ENCODE results near the gene PTPRN2.
"Not testable (repeated sequence)": the region's sequence is repeated elsewhere in the genome, so short reads cannot be mapped to it uniquely, and the experiment has no call there.

Gene PTPRN2

GRCh38 chr7:158358926-158359645, 228.5 kb downstream of the PTPRN2 start:
- DNase-seq, result no peak

GRCh38 chr7:158357898-158358821, 229.5 kb downstream of the PTPRN2 start:
- no peak for DNase-seq

- DNase-seq, result no peak
Observed at GRCh38 chr7:158357106-158357897, 230.3 kb downstream of the PTPRN2 start.

- no peak for DNase-seq
Observed at GRCh38 chr7:158356454-158356853, 231.2 kb downstream of the PTPRN2 start.

- DNase-seq, result peak; percentile 17 to 35
Observed at GRCh38 chr7:158355456-158356065, 232.1 kb downstream of the PTPRN2 start.

GRCh38 chr7:158354861-158355260, 232.8 kb downstream of the PTPRN2 start:
- DNase-seq, result no peak

- peak; percentile 30 to 69 for DNase-seq
Observed at GRCh38 chr7:158353606-158354570, 233.7 kb downstream of the PTPRN2 start.

GRCh38 chr7:158351899-158352729, 235.5 kb downstream of the PTPRN2 start:
- not testable (repeated sequence) for DNase-seq

GRCh38 chr7:158351481-158351880, 236.1 kb downstream of the PTPRN2 start:
- DNase-seq, result no peak

- DNase-seq, result no peak
Observed at GRCh38 chr7:158351051-158351450, 236.6 kb downstream of the PTPRN2 start.

- no peak for DNase-seq
Observed at GRCh38 chr7:158350166-158350900, 237.3 kb downstream of the PTPRN2 start.

GRCh38 chr7:158348446-158348845, 239.2 kb downstream of the PTPRN2 start:
- DNase-seq, result no peak

GRCh38 chr7:158348039-158348438, 239.6 kb downstream of the PTPRN2 start:
- DNase-seq, result not testable (repeated sequence)

GRCh38 chr7:158345731-158346130, 241.9 kb downstream of the PTPRN2 start:
- DNase-seq, result no peak

GRCh38 chr7:158344706-158345300, 242.8 kb downstream of the PTPRN2 start:
- DNase-seq, result no peak

GRCh38 chr7:158343936-158344455, 243.6 kb downstream of the PTPRN2 start:
- DNase-seq, result no peak

- DNase-seq, result no peak
Observed at GRCh38 chr7:158343526-158343925, 244.1 kb downstream of the PTPRN2 start.

- not testable (repeated sequence) for DNase-seq
Observed at GRCh38 chr7:158341097-158341496, 246.5 kb downstream of the PTPRN2 start.

- not testable (repeated sequence) for DNase-seq
Observed at GRCh38 chr7:158336952-158337351, 250.7 kb downstream of the PTPRN2 start.

All from Kasumi-1 (cell line).